T-helper 1 cell treated with Interleukin-12 subunit alpha and Interleukin-12 subunit beta and Interleukin-4 antibody, amounts not matched to agents 30 μg/mL and 1 μg/mL, for 36 hours (primary cell): ENCODE results near the gene INTS14.
"Not testable (repeated sequence)": the region's sequence is repeated elsewhere in the genome, so short reads cannot be mapped to it uniquely, and the experiment has no call there.

Experiments used
- H3K27ac Mint-ChIP-seq: one replicate; pipeline ENCODE4 v1.8.0; 2021; ENCODE audit warnings: mild to moderate bottlenecking, mixed read lengths
- H3K27me3 Mint-ChIP-seq: one replicate; pipeline ENCODE4 v1.8.0; 2021; ENCODE audit warnings: low read depth, mixed read lengths
- H3K36me3 Mint-ChIP-seq: one replicate; pipeline ENCODE4 v1.8.0; 2021; ENCODE audit warnings: low read depth, mixed read lengths
- H3K4me1 Mint-ChIP-seq: one replicate; pipeline ENCODE4 v1.8.0; 2021; ENCODE audit warnings: low read depth, mixed read lengths
- H3K4me3 Mint-ChIP-seq: one replicate; pipeline ENCODE4 v1.8.0; 2021; ENCODE audit warnings: mild to moderate bottlenecking, moderate library complexity, mixed read lengths
- H3K9me3 Mint-ChIP-seq: one replicate; pipeline ENCODE4 v1.8.0; 2021; ENCODE audit warnings: mixed read lengths

INTS14 gene

DNA sequence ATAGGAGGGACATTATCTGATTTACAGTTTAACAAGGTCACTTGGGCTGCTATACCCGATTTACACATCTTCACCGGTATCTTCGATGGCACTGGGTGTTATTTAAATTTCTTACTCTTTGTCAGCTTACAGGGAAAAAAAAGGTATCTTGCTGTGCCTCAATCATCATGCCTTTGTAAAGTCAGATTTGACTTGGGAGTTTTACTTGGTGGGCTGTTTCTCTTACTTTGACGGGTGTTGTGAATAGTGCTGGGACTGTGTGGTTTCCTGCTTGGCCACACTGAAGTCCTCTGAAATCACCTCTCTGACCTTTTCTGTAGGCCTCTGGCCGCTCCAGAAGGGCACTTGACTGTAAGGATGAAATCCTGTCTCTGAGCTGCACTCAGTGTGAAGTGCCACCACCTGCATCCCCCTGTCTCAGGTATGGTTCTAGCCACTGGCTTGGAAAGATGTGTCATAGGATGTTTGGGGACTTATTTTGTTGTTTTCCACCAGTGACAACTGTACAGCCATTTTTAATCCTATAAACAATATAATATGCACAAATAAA is 7.7 kb upstream of the INTS14 start:
- Mint-ChIP-seq H3K36me3 (no peaks in the 10 kb centered on the region), H3K4me1 (peaks cover 1% of the 10 kb centered on the region), H3K9me3 (no peaks in the 10 kb centered on the region), H3K4me3 (no peak overlapping the region), H3K27ac (no peak overlapping the region), H3K27me3 (no peaks in the 10 kb centered on the region)

DNA sequence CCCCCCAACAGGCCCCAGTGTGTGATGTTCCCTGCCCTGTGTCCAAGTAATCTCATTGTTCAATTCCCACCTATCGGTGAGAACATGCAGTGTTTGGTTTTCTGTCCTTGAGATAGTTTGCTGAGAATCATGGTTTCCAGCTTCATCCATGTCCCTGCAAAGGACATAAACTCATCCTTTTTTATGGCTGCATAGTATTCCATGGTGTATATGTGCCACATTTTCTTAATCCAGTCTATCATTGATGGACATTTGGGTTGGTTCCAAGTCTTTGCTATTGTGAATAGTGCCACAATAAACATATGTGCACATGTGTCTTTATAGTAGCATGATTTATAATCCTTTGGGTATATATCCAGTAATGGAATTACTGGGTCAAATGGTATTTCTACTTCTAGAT is 5.0 kb upstream of the INTS14 start:
- H3K27ac Mint-ChIP-seq, H3K36me3 Mint-ChIP-seq, H3K4me1 Mint-ChIP-seq, H3K27me3 Mint-ChIP-seq, H3K4me3 Mint-ChIP-seq, H3K9me3 Mint-ChIP-seq: not testable (repeated sequence)

GRCh38 chr15:65612949-65613744 is 2.2 kb upstream of the INTS14 start:
- Mint-ChIP-seq H3K27ac (no peak overlapping the region), H3K4me3 (no peak overlapping the region), H3K9me3 (no peaks in the 10 kb centered on the region), H3K4me1 (peaks cover 17% of the 10 kb centered on the region), H3K27me3 (no peaks in the 10 kb centered on the region), H3K36me3 (no peaks in the 10 kb centered on the region)

GRCh38 chr15:65612616-65612946 is 1.6 kb upstream of the INTS14 start:
- H3K4me1 Mint-ChIP-seq, result peaks cover 17% of the 10 kb centered on the region
- H3K9me3 Mint-ChIP-seq, result no peaks in the 10 kb centered on the region
- peak overlapping the region; percentile 93 for H3K4me3 Mint-ChIP-seq
- H3K36me3 Mint-ChIP-seq, result no peaks in the 10 kb centered on the region
- no peaks in the 10 kb centered on the region for H3K27me3 Mint-ChIP-seq
- H3K27ac Mint-ChIP-seq, result no peak overlapping the region

DNA sequence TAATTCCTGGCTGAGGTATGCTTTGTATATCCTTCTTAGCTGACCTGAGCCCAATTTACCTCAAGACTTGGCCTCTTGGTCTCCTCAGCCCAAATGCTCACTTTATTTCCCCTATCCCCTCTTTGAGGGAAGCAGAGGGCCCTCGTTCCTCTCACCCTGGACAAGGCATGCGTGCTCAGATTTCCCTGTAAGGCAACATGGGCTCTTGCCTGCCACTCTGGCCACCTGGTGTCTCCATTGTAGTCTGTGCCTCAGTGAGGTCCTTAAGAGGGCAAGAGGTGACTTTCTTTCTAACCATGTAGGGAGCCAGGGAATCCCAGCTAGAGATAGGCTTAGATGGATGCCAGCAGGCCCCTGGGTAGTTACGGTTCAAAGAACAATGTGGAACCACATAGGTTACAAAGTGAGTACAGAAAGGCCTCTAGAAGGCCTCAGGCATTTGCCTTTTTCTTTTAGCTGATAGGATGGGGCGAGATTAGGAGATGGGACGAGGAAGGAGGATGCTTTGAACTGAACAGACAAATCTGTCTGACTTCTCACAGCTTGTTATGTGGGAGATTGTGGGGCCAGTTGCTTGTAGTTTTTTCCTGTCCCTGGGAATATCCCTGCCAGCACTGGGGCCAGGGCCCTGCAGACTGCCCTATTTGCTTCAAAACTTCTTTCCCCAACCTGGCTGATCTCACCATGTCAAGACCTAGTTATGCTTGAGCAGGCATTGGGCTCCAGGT is 1.1 kb upstream of the INTS14 start:
- Mint-ChIP-seq H3K9me3 (no peaks in the 10 kb centered on the region), H3K27me3 (no peaks in the 10 kb centered on the region), H3K4me1 (peaks cover 17% of the 10 kb centered on the region), H3K36me3 (no peaks in the 10 kb centered on the region), H3K27ac (peak overlapping the region; percentile 89), H3K4me3 (peak overlapping the region; percentile 93)

DNA sequence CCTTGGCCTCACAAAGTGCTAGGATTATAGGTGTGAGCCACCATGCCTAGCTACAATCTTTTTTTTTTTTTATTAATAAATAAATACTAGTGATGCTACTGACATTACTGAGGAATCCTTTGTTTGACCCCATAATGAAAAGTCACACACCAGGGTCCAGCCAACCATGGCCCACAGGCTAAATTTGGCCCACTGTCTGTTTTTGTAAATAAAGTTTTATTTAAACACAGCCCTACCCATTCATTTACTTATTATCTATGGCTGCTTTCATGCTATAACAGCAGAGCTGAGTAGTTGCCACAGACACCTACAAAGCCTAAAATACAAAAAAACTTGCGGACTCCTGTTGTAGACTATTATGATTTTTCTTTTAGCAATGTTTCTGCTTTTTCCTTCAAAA is 7.4 kb downstream of the INTS14 start:
- Mint-ChIP-seq H3K36me3 (peaks cover 10% of the 10 kb centered on the region), H3K9me3 (no peaks in the 10 kb centered on the region), H3K4me3 (no peak overlapping the region), H3K27me3 (no peaks in the 10 kb centered on the region), H3K4me1 (peaks cover 2% of the 10 kb centered on the region), H3K27ac (no peak overlapping the region)

GRCh38 chr15:65603134-65603533 is 7.8 kb downstream of the INTS14 start:
- Mint-ChIP-seq H3K36me3 (peaks cover 14% of the 10 kb centered on the region), H3K9me3 (no peaks in the 10 kb centered on the region), H3K27ac (no peak overlapping the region), H3K27me3 (no peaks in the 10 kb centered on the region), H3K4me1 (peaks cover 2% of the 10 kb centered on the region), H3K4me3 (no peak overlapping the region)

- no peak overlapping the region for H3K4me3 Mint-ChIP-seq
- peaks cover 23% of the 10 kb centered on the region for H3K36me3 Mint-ChIP-seq
- H3K4me1 Mint-ChIP-seq, result peaks cover 2% of the 10 kb centered on the region
- H3K27me3 Mint-ChIP-seq, result no peaks in the 10 kb centered on the region
- H3K9me3 Mint-ChIP-seq, result no peaks in the 10 kb centered on the region
- H3K27ac Mint-ChIP-seq, result no peak overlapping the region
Measured at GRCh38 chr15:65599677-65600076, 11.3 kb downstream of the INTS14 start.

DNA sequence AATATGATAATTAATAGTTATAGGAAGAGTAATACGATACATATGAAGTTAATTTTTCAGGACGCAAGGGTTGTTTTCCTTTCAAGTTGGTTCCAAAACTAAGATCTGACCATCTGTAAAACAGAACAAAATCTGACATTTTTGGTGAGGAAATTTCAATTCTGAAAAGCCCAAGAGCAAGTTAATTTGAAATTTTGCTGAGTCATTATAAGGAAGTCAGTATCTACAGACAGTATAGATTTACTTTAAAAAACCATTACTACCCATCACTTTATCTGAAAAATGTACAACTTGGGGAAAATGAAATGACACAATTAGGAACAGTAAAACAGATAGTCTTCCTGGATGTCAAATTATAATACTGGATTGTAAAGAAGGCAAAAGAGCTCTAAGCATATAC is 12.5 kb downstream of the INTS14 start:
- Mint-ChIP-seq H3K4me3 (no peak overlapping the region), H3K36me3 (peaks cover 22% of the 10 kb centered on the region), H3K27ac (no peak overlapping the region), H3K4me1 (peaks cover 2% of the 10 kb centered on the region), H3K9me3 (no peaks in the 10 kb centered on the region), H3K27me3 (no peaks in the 10 kb centered on the region)

- peaks cover 32% of the 10 kb centered on the region for H3K36me3 Mint-ChIP-seq
- H3K4me1 Mint-ChIP-seq, result peaks cover 2% of the 10 kb centered on the region
- H3K4me3 Mint-ChIP-seq, result no peak overlapping the region
- H3K27ac Mint-ChIP-seq, result no peak overlapping the region
- H3K9me3 Mint-ChIP-seq, result no peaks in the 10 kb centered on the region
- H3K27me3 Mint-ChIP-seq, result no peaks in the 10 kb centered on the region
Measured at GRCh38 chr15:65595960-65596359, 15.0 kb downstream of the INTS14 start.

DNA sequence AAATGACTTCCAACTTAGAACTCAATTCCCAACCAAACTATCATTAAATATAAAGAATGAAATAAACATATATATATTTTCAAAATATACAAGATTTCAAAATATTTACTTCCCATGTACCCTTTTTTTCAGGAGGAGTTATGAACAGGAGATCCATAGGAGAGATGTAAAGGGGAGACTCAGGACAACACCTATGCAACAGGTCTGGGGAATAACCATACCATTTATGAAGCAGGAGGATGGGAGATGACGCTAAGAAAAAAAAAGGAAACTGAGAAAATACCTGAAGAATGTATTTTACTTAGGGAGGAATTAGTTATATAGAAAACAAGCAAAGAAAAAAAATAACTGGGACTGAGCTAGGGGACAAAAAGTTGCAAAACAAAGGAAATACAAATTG is 23.8 kb downstream of the INTS14 start:
- H3K27me3 Mint-ChIP-seq, result no peaks in the 10 kb centered on the region
- no peaks in the 10 kb centered on the region for H3K9me3 Mint-ChIP-seq
- H3K4me3 Mint-ChIP-seq, result no peak overlapping the region
- H3K4me1 Mint-ChIP-seq, result peaks cover 24% of the 10 kb centered on the region
- H3K27ac Mint-ChIP-seq, result no peak overlapping the region
- H3K36me3 Mint-ChIP-seq, result peaks cover 55% of the 10 kb centered on the region

DNA sequence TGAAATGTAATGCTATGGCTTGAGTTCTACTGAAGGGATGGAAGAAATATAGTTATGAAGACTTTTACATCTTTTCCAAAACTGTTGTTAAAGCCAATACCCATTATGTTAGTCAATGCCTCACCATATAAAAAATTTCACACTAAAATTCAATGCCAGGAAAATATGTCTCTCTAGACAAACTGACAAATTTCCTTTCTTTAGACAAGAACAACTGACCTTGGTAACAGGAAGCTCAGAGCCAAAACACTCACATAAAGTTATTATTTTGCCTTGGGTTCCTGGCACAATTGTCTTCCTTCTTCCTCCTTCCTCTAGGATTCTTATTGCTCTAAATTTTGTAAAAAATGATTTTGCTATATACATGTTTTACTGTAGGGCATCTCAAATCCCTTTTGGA is 26.7 kb downstream of the INTS14 start:
- Mint-ChIP-seq H3K9me3 (no peaks in the 10 kb centered on the region), H3K27me3 (no peaks in the 10 kb centered on the region), H3K36me3 (peaks cover 40% of the 10 kb centered on the region), H3K4me1 (peaks cover 25% of the 10 kb centered on the region), H3K27ac (peak overlapping the region; percentile 84), H3K4me3 (peak overlapping the region; percentile 53)

GRCh38 chr15:65583701-65584100 is 27.2 kb downstream of the INTS14 start:
- H3K27me3 Mint-ChIP-seq, result no peaks in the 10 kb centered on the region
- H3K9me3 Mint-ChIP-seq, result no peaks in the 10 kb centered on the region
- peaks cover 46% of the 10 kb centered on the region for H3K36me3 Mint-ChIP-seq
- H3K27ac Mint-ChIP-seq, result peak overlapping the region; percentile 84
- peaks cover 25% of the 10 kb centered on the region for H3K4me1 Mint-ChIP-seq
- H3K4me3 Mint-ChIP-seq, result peak overlapping the region; percentile 42

- H3K27ac Mint-ChIP-seq, result peak overlapping the region; percentile 22
- no peak overlapping the region for H3K4me3 Mint-ChIP-seq
- H3K36me3 Mint-ChIP-seq, result peaks cover 46% of the 10 kb centered on the region
- no peaks in the 10 kb centered on the region for H3K9me3 Mint-ChIP-seq
- H3K4me1 Mint-ChIP-seq, result peaks cover 23% of the 10 kb centered on the region
- H3K27me3 Mint-ChIP-seq, result no peaks in the 10 kb centered on the region
Measured at GRCh38 chr15:65580287-65580686, 30.6 kb downstream of the INTS14 start.

DNA sequence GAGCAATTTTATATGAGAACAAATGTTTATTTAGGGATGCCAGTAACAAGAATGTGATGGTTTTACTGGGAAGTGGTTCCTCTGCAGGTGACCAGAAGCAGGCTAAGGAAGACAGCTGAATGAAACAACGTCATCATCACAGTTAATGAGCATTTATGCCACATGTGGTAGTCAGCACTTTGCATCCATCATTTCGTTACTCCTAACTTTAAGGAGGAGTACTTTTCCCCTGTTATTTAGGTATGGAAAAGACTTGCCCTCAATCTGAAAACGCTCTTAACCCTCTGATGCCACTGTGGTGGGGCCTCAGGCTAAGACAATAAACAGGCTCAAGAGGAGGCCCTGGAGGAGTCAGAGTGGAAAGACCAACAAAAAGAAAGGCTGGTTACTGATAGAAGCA is 31.2 kb downstream of the INTS14 start:
- no peak overlapping the region for H3K4me3 Mint-ChIP-seq
- peaks cover 23% of the 10 kb centered on the region for H3K4me1 Mint-ChIP-seq
- H3K9me3 Mint-ChIP-seq, result no peaks in the 10 kb centered on the region
- no peaks in the 10 kb centered on the region for H3K27me3 Mint-ChIP-seq
- no peak overlapping the region for H3K27ac Mint-ChIP-seq
- peaks cover 45% of the 10 kb centered on the region for H3K36me3 Mint-ChIP-seq
